Ovary (tissue), 9 donors: ENCODE measurements around the gene DAW1. TPM values are rescaled to one million over a fixed set of nuclear protein-coding genes. Genes with fewer than 3 reads are reported as not detected.
"Not testable (repeated sequence)": the region's sequence is repeated elsewhere in the genome, so short reads cannot be mapped to it uniquely, and the experiment has no call there.

Source experiments
- DNase-seq, 5 donors: peaks; one replicate each; pipeline ENCODE4 v3.0.0-alpha.2; 2019 to 2020
- H3K27ac ChIP-seq, 2 donors: fragments of 200-600 bp; one replicate each; pipeline versions ENCODE4 v1.5.1 to v1.8.0; 2019 to 2022
- H3K27me3 ChIP-seq: fragments of 200-600 bp; one replicate; pipeline ENCODE4 v1.8.0; 2022
- H3K36me3 ChIP-seq: fragments of 200-600 bp; sonication (generic); one replicate; pipeline ENCODE4 v1.5.1; 2019
- H3K4me1 ChIP-seq: one replicate; pipeline ENCODE4 v1.8.1; 2013; ENCODE audit warnings: mild to moderate bottlenecking, moderate library complexity; ENCODE audit not compliant: insufficient read depth
- H3K4me3 ChIP-seq: fragments of 200-600 bp; sonication (generic); one replicate; pipeline ENCODE4 v1.5.1; 2017
- H3K9me3 ChIP-seq, 2 donors: fragments of 200-600 bp in 1 of 2; sonication (generic) in 1 of 2; one replicate each; pipeline versions ENCODE4 v1.5.1 to v1.8.1; 2013 to 2019; ENCODE audit warnings: mild to moderate bottlenecking in 1 of 2, moderate library complexity in 1 of 2
- CTCF ChIP-seq, 3 donors: fragments of 450-650 bp in 2 of 3; fragments of 200-600 bp in 1 of 3; IDR thresholded peaks; one replicate each; pipeline versions ENCODE4 v1.5.1 to v1.8.0; 2016 to 2022; ENCODE audit warnings: antibody characterized with exemption in 3 of 3, mild to moderate bottlenecking in 1 of 3
- EP300 ChIP-seq: sonication (generic); formaldehyde crosslinking; IDR thresholded peaks from one replicate; pipeline ENCODE4 v1.6.1; 2017; ENCODE audit warnings: antibody characterized with exemption
- POLR2A ChIP-seq: fragments of 450-650 bp; IDR thresholded peaks from one replicate; pipeline ENCODE4 v1.6.1; 2017; ENCODE audit warnings: antibody characterized with exemption, mild to moderate bottlenecking, moderate library complexity
- WGBS, 3 donors: extraction: QIAGEN DNeasy Blood & Tissue Kit in 1 of 3; methylation state at CpG; one replicate each; pipeline versions ENCODE4 v1.1.5 to v1.1.7; 2013 to 2017; 5-methylcytosine and 5-hydroxymethylcytosine counted together
- intact Hi-C, 4 donors: fragments of 100-400 bp; cut with DNase I; formaldehyde crosslinking; loops; one replicate each; pipeline versions ENCODE4 v1.11.0 to v1.15.1; 2022 to 2023
- polyA plus RNA-seq, 2 donors: library from polyadenylated mRNA; stranded (reverse); fragments of 200-250 nt in 1 of 2; fragments of 350-450 nt in 1 of 2; fragmentation: Illumina TruSeq in 1 of 2; extraction: RNeasy Lipid Tissue Mini Kit (QIAGEN cat#74804) in 1 of 2; gene quantifications; one replicate each; pipeline ENCODE4 v1.2.3, GENCODE V29; 2013 to 2014
- total RNA-seq, 7 donors: library from RNA; depleted of rRNA in 2 of 7; stranded (reverse); fragments of >200 nt in 2 of 7; fragmentation: NEBNext Ultra II Directional in 3 of 7; extraction: Animal tissue kit (Norgen Biotek cat#: 25700) in 3 of 7; gene quantifications; one replicate each; pipeline versions ENCODE4 v1.1.0 to v1.2.4, GENCODE V29; 2016 to 2023
- donor health status: DM: no; HTN: no; CAD: no; lungs with moderate emphysema.
- donor health status: DM: no; HTN: no; CAD: no.
- donor health status: Bipolar disorder and iron deficiency.
- donor health status: DM: yes; HTN: yes; CAD: no.
- donor health status: DM: no; HTN: no; CAD: no.
- donor health status: DM: yes; HTN: yes; CAD: no.

The DAW1 gene
- total and polyA plus RNA-seq, 9 donors, result 0.11 to 4.6 (median 0.62) TPM; not detected in 2

- Histone ChIP-seq H3K9me3 (no peaks in the 10 kb centered on the region), H3K27me3 (no peaks in the 10 kb centered on the region), H3K27ac (no peak overlapping the region), H3K4me1 (no peaks in the 10 kb centered on the region), H3K4me3 (no peak overlapping the region), H3K36me3 (no peaks in the 10 kb centered on the region)
- WGBS, 3 donors, result 87 to 91% (median 88%) methylated on average over 4 of the region's 4 CpGs
- TF ChIP-seq CTCF (IDR thresholded peaks at IDR 0.05) (no peak), POLR2A (no peak), EP300 (no peak)
- intact Hi-C loops, result no loop called here
- DNase-seq, result no peak
Measured at GRCh38 chr2:227921648-227922047, 50.2 kb downstream of the DAW1 start.

GRCh38 chr2:227932001-227932400 is 60.6 kb downstream of the DAW1 start:
- Histone ChIP-seq H3K27ac (no peak overlapping the region), H3K27me3 (no peaks in the 10 kb centered on the region), H3K9me3 (no peaks in the 10 kb centered on the region), H3K4me1 (no peaks in the 10 kb centered on the region), H3K4me3 (no peak overlapping the region), H3K36me3 (no peaks in the 10 kb centered on the region)
- TF ChIP-seq EP300 (no peak), POLR2A (no peak), CTCF (IDR thresholded peaks at IDR 0.05) (no peak)
- 83 to 88% (median 86%) methylated on average over 6 of the region's 6 CpGs for WGBS, 3 donors
- DNase-seq, result no peak
- intact Hi-C loops, result no loop called here

- no peak for DNase-seq
- no peaks in the 10 kb centered on the region for H3K27me3 ChIP-seq
- H3K4me1 ChIP-seq, result no peaks in the 10 kb centered on the region
- no peak overlapping the region for H3K27ac ChIP-seq
- TF ChIP-seq POLR2A, result no peak
- no peak for TF ChIP-seq EP300
- TF ChIP-seq CTCF (IDR thresholded peaks at IDR 0.05), result no peak
- H3K36me3 ChIP-seq, result no peaks in the 10 kb centered on the region
- no peak overlapping the region for H3K4me3 ChIP-seq
- intact Hi-C loops, result no loop called here
- 62 to 71% (median 70%) methylated on average over 2 of the region's 2 CpGs for whole genome bisulfite sequencing, 3 donors
- no peaks in the 10 kb centered on the region for H3K9me3 ChIP-seq
Measured at GRCh38 chr2:227932403-227932802, 61.0 kb downstream of the DAW1 start.

GRCh38 chr2:227933884-227934283 is 62.5 kb downstream of the DAW1 start:
- no peaks in the 10 kb centered on the region for H3K9me3 ChIP-seq
- intact Hi-C loops, result no loop called here
- H3K4me1 ChIP-seq, result no peaks in the 10 kb centered on the region
- WGBS, 3 donors, result 81 to 91% (median 89%) methylated on average over 1 of the region's 1 CpG
- H3K4me3 ChIP-seq, result no peak overlapping the region
- H3K36me3 ChIP-seq, result no peaks in the 10 kb centered on the region
- no peaks in the 10 kb centered on the region for H3K27me3 ChIP-seq
- no peak for TF ChIP-seq EP300
- no peak for TF ChIP-seq POLR2A
- TF ChIP-seq CTCF (IDR thresholded peaks at IDR 0.05), result no peak
- DNase-seq, result no peak
- H3K27ac ChIP-seq, result no peak overlapping the region

- H3K4me1 ChIP-seq, H3K36me3 ChIP-seq, DNase-seq, H3K9me3 ChIP-seq, intact Hi-C loops, H3K27me3 ChIP-seq, H3K4me3 ChIP-seq, H3K27ac ChIP-seq: not testable (repeated sequence)
- 64 to 69% (median 65%) methylated on average over 7 of the region's 7 CpGs for WGBS, 3 donors
Measured at GRCh38 chr2:227936249-227936648, 64.8 kb downstream of the DAW1 start.
